ENCODE data around the gene NUPR1. TPM values are rescaled to one million over a fixed set of nuclear protein-coding genes. Genes with fewer than 3 reads are reported as not detected.

Gene NUPR1
- total RNA-seq, 1 donor from 2014 or later = 33.1 TPM

DNA sequence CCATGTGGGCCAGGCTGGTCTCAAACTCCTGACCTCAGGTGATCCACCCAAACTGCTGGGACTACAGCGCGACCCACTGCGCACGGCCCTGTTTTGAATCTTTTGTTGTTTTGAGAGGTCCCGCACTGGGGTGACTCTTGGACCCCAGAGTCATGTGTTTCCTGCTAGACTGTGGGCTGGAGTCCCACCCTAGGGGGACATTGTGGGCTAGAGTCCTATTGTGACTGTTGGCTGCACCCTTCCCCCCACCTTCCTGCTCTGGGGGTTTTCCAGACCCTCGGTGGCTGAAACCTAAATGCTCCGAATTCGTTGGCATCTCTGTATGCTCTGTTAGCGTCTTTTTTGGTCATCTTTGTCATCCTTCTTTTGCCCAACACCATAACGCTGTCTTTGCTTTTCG lies 16.0 kb downstream of the NUPR1 start:
- no peaks in the 10 kb centered on the region for H3K36me3 ChIP-seq
- H3K4me1 ChIP-seq = peaks cover 6% of the 10 kb centered on the region
- intact Hi-C loops (cut with micrococcal nuclease) = no loop called here
- DNase-seq = no peak
- no peak overlapping the region for H3K4me3 ChIP-seq
- H3K9me3 ChIP-seq (replicated peaks) = no peaks in the 10 kb centered on the region
- H3K27me3 ChIP-seq (ENCODE audit: low read depth) = no peaks in the 10 kb centered on the region
- TF ChIP-seq, protein P1, sequence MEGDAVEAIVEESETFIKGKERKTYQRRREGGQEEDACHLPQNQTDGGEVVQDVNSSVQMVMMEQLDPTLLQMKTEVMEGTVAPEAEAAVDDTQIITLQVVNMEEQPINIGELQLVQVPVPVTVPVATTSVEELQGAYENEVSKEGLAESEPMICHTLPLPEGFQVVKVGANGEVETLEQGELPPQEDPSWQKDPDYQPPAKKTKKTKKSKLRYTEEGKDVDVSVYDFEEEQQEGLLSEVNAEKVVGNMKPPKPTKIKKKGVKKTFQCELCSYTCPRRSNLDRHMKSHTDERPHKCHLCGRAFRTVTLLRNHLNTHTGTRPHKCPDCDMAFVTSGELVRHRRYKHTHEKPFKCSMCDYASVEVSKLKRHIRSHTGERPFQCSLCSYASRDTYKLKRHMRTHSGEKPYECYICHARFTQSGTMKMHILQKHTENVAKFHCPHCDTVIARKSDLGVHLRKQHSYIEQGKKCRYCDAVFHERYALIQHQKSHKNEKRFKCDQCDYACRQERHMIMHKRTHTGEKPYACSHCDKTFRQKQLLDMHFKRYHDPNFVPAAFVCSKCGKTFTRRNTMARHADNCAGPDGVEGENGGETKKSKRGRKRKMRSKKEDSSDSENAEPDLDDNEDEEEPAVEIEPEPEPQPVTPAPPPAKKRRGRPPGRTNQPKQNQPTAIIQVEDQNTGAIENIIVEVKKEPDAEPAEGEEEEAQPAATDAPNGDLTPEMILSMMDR (IDR thresholded peaks at IDR 0.05; ENCODE audit: borderline replicate concordance) = no peak
- H3K27ac ChIP-seq (replicated peaks) = no peak overlapping the region

DNA sequence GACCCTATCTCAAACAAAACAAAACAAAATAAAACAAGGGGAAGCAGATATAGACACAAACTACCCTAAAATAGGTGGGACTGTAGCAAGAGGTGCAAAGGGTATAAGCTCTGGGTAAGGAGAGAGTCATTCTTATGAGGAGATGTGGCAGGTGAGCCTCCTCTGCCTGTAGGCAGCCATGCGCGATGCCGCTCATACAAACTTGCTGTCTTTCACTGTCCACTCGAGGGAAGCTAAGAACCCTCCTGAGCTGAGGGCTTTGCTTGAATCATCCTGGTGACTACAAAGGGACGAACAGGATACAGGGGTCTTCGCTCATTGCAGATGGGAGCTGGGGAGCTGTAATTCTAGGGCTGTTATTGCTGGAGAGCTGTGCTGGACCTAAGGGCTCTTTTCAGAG lies 17.3 kb downstream of the NUPR1 start:
- intact Hi-C loops (cut with micrococcal nuclease) = no loop called here
- Histone ChIP-seq H3K36me3 (no peaks in the 10 kb centered on the region), H3K4me3 (no peak overlapping the region), H3K27me3 (ENCODE audit: low read depth) (no peaks in the 10 kb centered on the region), H3K27ac (replicated peaks) (no peak overlapping the region), H3K4me1 (peaks cover 6% of the 10 kb centered on the region), H3K9me3 (replicated peaks) (no peaks in the 10 kb centered on the region)
- TF ChIP-seq, protein P1 (IDR thresholded peaks at IDR 0.05; ENCODE audit: borderline replicate concordance) = no peak
- no peak for DNase-seq

DNA sequence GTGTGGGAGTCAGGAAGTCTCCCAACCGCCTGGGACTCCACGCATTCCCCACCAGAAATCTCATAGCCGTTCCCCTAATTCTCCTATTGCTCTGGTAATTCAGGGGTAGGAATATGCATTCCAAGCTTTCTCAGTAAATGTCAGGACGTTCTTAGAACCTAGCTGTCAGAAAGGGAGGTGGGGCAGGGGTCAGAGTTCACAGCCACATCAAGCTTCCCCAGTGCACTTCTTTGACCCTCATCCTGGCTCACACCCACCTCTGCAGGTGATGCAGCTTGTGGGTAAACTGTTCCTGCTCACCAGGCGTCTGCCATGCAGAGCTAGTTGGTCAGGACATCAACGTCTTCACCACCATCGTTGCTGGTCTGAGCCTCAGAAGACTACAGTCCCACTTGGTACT lies 18.1 kb downstream of the NUPR1 start:
- TF ChIP-seq, protein P1 (IDR thresholded peaks at IDR 0.05; ENCODE audit: borderline replicate concordance) = no peak
- Histone ChIP-seq H3K27me3 (ENCODE audit: low read depth) (no peaks in the 10 kb centered on the region), H3K36me3 (no peaks in the 10 kb centered on the region), H3K4me3 (no peak overlapping the region), H3K4me1 (peaks cover 6% of the 10 kb centered on the region), H3K27ac (replicated peaks) (no peak overlapping the region), H3K9me3 (replicated peaks) (no peaks in the 10 kb centered on the region)
- DNase-seq = no peak
- intact Hi-C loops (cut with micrococcal nuclease) = no loop called here

DNA sequence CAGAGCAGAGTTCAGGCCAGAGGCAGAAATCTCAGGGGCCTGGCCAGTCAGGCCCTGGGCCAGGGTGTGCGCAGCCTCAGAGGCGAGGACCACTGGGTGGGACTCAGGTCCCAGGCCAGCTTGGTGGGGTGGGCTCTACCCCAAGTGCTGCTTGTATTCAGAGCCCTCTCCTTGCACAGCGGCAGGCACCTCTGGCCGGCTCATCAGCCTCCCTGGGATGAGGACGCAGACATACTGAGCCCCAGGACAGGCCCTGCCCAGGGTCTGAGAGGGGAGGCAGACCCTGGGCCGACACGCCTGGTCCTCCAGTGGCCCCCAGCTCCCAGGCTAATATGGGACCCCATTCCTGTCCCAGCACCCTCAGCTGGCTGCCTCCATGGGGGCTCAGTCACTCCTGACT lies 24.5 kb downstream of the NUPR1 start:
- TF ChIP-seq, protein P1 (IDR thresholded peaks at IDR 0.05; ENCODE audit: borderline replicate concordance) = no peak
- Histone ChIP-seq H3K27me3 (ENCODE audit: low read depth) (no peaks in the 10 kb centered on the region), H3K4me3 (no peak overlapping the region), H3K36me3 (no peaks in the 10 kb centered on the region), H3K9me3 (replicated peaks) (no peaks in the 10 kb centered on the region), H3K27ac (replicated peaks) (no peak overlapping the region), H3K4me1 (no peaks in the 10 kb centered on the region)
- intact Hi-C loops (cut with micrococcal nuclease) = no loop called here
- no peak for DNase-seq

DNA sequence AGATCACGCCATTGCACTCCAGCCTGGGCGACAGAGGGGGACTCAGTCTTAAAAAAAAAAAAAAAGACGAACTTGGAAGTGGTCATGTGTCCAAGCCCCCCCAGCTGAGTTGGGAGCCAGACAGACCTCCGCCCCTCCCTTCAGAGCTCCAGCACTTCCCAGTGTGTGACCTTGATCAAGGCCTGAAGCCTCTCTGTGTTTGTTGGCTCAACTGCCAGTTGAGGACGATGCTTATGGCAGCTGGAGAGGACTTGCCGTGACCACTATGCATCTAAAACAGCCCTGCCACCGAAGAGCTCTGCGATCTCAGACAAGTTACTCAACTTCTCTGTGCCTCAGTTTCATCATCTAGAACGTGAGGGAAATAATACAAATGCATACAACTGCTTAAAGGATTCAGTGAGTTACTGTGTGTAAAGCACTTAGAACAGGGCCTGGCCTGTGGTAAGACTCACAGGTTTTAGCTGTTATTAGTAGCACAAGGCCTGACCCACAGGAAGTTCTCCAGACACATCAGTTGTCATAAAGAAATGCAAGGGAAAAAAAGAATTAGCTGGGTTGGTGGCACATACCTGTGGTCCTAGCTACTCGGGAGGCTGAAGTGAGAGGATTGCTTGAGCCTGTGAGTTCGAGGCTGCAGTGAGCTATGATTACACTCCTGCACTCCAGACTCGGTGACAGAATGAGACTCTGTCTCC lies 25.1 kb downstream of the NUPR1 start:
- Histone ChIP-seq H3K27ac (replicated peaks) (no peak overlapping the region), H3K4me3 (no peak overlapping the region), H3K27me3 (ENCODE audit: low read depth) (peaks cover 1% of the 10 kb centered on the region), H3K9me3 (replicated peaks) (no peaks in the 10 kb centered on the region), H3K4me1 (no peaks in the 10 kb centered on the region), H3K36me3 (no peaks in the 10 kb centered on the region)
- no peak for DNase-seq
- TF ChIP-seq, protein P1 (IDR thresholded peaks at IDR 0.05; ENCODE audit: borderline replicate concordance) = no peak
- intact Hi-C loops (cut with micrococcal nuclease) = no loop called here

Data from left ventricle myocardium inferior (tissue), 1 donor.